ENCODE measurements around the gene EREG. TPM values are rescaled to one million over a fixed set of nuclear protein-coding genes. Genes with fewer than 3 reads are reported as not detected.

EREG gene
- total and polyA plus RNA-seq, 10 of the 15 experiments (the other 5 are each of a cell fraction or from before 2014, with no cell fraction given): not detected

- DNase-seq (ENCODE audit: low read depth, low spot score) (no peak), ATAC-seq (no peak), FAIRE-seq (no peak)
- intact Hi-C loops (cut with micrococcal nuclease; ENCODE audit: unreplicated experiment): no loop called here
- H3K4me3 ChIP-seq: no peak overlapping the region
- no peak overlapping the region for H3K27ac ChIP-seq (ENCODE audit: control insufficient read depth, insufficient read depth)
- no peak overlapping the region for H3K4me2 ChIP-seq (ENCODE audit: control insufficient read depth, insufficient read depth)
- BruUV-seq (replicated peaks): no TSS peak
- ChIA-PET POLR2A (no interaction called here), RAD21 (ENCODE audit: unreplicated experiment) (no interaction called here), CTCF (interaction anchor here (1.1 to 1.3 kb wide), 3 partner anchors 10 to 347 kb away, joined by 3 to 5 read pairs (median 4); no protein-coding TSS in a partner anchor), SMC1A (ENCODE audit: uncharacterized antibody, unreplicated experiment) (interaction anchor here (1.6 kb wide), 1 partner anchor 43 kb away, joined by 4 read pairs; no protein-coding TSS in a partner anchor)
- in situ Hi-C loops (cut with MboI): no loop called here
- 17% methylated on average over 3 of the region's 3 CpGs for WGBS (ENCODE audit: insufficient coverage, insufficient replicate concordance, low lambda C conversion rate, missing lambda C conversion rate)
- no peaks in the 10 kb centered on the region for H3K9me3 ChIP-seq (replicated peaks; ENCODE audit: control insufficient read depth, insufficient read depth, low read length)
- H2AFZ ChIP-seq (ENCODE audit: control insufficient read depth, low read depth, low read length): no peak overlapping the region
- H3K79me2 ChIP-seq (ENCODE audit: control insufficient read depth, insufficient read depth, low read length): no peaks in the 10 kb centered on the region
- no peaks in the 10 kb centered on the region for H4K20me1 ChIP-seq (ENCODE audit: control insufficient read depth, insufficient read depth)
- H3K4me1 ChIP-seq (ENCODE audit: control insufficient read depth, insufficient read depth, low read length): no peaks in the 10 kb centered on the region
- peaks cover 0 to 3% of the 10 kb centered on the region in 2 experiments; a peak in 1 of 4 replicates for H3K27me3 ChIP-seq (replicated peaks in 1 of 2; ENCODE audit: control insufficient read depth in 2 of 2, insufficient read depth in 2 of 2, low read length in 1 of 2)
- no peak overlapping the region for H3K9ac ChIP-seq (ENCODE audit: control insufficient read depth, insufficient read depth, low read length)
- H3K36me3 ChIP-seq (ENCODE audit: control insufficient read depth in 2 of 2, insufficient read depth in 2 of 2, low read length in 1 of 2): no peaks in the 10 kb centered on the region
- no peak for TF ChIP-seq CREM (IDR thresholded peaks at IDR 0.05; ENCODE audit: low read depth)
- no peak for TF ChIP-seq CTCF (IDR thresholded peaks at IDR 0.05 in 2 of 3, conservative IDR thresholded peaks at IDR 0.05 in 1 of 3; ENCODE audit: control insufficient read depth in 2 of 3, extremely low read depth in 1 of 3, insufficient read depth in 1 of 3, low read depth in 3 of 3, low read length in 3 of 3)
- TF ChIP-seq MXI1 (IDR thresholded peaks at IDR 0.05; ENCODE audit: low read depth, low read length): no peak
- TF ChIP-seq RCOR1 (conservative IDR thresholded peaks at IDR 0.05; ENCODE audit: low read depth, low read length): no peak
- TF ChIP-seq FOS (IDR thresholded peaks at IDR 0.05; ENCODE audit: borderline replicate concordance, extremely low read depth, insufficient read length): no peak
- TF ChIP-seq ZNF687 (IDR thresholded peaks at IDR 0.05): no peak
- TF ChIP-seq CBFB (IDR thresholded peaks at IDR 0.05; ENCODE audit: low read depth): no peak
- TF ChIP-seq ZBTB33 (IDR thresholded peaks at IDR 0.05): no peak
- no peak for TF ChIP-seq ZBTB40 (IDR thresholded peaks at IDR 0.05; ENCODE audit: borderline replicate concordance)
- TF ChIP-seq IRF3 (IDR thresholded peaks at IDR 0.05): no peak
Observed at GRCh38 chr4:74327762-74328161, 37.2 kb upstream of the EREG start.

Measured in GM12878 (cell line).